K562 (cell line): Measurements from ENCODE around the gene ELF3. TPM values are rescaled to one million over a fixed set of nuclear protein-coding genes. Genes with fewer than 3 reads are reported as not detected.

Experiments used
- DACH1 ChIP-seq: fragments of 450-650 bp; IDR thresholded peaks from 2 replicates; pipeline ENCODE4 v1.6.1; 2018; ENCODE audit not compliant: partially characterized antibody
- ETV6 ChIP-seq, 3 experiments: fragments of 150-350 bp in 1 of 3; sonication (generic) in 1 of 3; formaldehyde crosslinking in 1 of 3; IDR thresholded peaks; 2 replicates each; pipeline versions ENCODE4 v1.6.1 to v1.8.0; 2014 to 2022; ENCODE audit warnings: borderline replicate concordance in 2 of 3, low read depth in 2 of 3, antibody characterized with exemption in 1 of 3, low read length in 1 of 3, mild to moderate bottlenecking in 1 of 3, missing genetic modification reagents in 1 of 3
- FOXJ3 ChIP-seq: sonication (generic); formaldehyde crosslinking; IDR thresholded peaks from 2 replicates; pipeline ENCODE4 v1.4.0; 2020; ENCODE audit warnings: mild to moderate bottlenecking, missing genetic modification reagents
- FOXP1 ChIP-seq: sonication (generic); formaldehyde crosslinking; IDR thresholded peaks from 2 replicates; pipeline ENCODE4 v1.8.0; 2022; ENCODE audit warnings: mild to moderate bottlenecking, missing genetic modification reagents
- FUS ChIP-seq: fragments of 200-400 bp; formaldehyde crosslinking; optimal IDR thresholded peaks from 2 replicates; pipeline ENCODE3; 2017; ENCODE audit warnings: low read depth, low read length
- KDM1A ChIP-seq, 2 experiments: fragments of 450-650 bp; IDR thresholded peaks; 2 replicates each; pipeline ENCODE4 v1.6.1; 2016; ENCODE audit warnings: mild to moderate bottlenecking in 2 of 2
- MAFK ChIP-seq: IDR thresholded peaks from 2 replicates; pipeline ENCODE4 v1.6.1; 2011; ENCODE audit warnings: low read length, improper control_type of control experiment
- NKRF ChIP-seq: fragments of 450-650 bp; IDR thresholded peaks from 2 replicates; pipeline ENCODE4 v1.6.1; 2016; ENCODE audit warnings: borderline replicate concordance
- PBX2 ChIP-seq, 2 experiments: IDR thresholded peaks in 1 of 2; conservative IDR thresholded peaks in 1 of 2; 2 replicates each; pipeline ENCODE4 v1.6.1; 2016; ENCODE audit warnings: low read depth in 2 of 2, mild to moderate bottlenecking in 1 of 2, missing compliant biosample characterization in 1 of 2, missing genetic modification characterization in 1 of 2, moderate library complexity in 1 of 2
- RNF219 ChIP-seq: fragments of 250-450 bp; sonication (Bioruptor Pico); IDR thresholded peaks from 2 replicates; pipeline ENCODE4 v1.5.0; 2022; ENCODE audit warnings: mild to moderate bottlenecking
- TCF3 ChIP-seq: sonication (generic); formaldehyde crosslinking; IDR thresholded peaks from 2 replicates; pipeline ENCODE4 v1.4.0; 2020; ENCODE audit warnings: mild to moderate bottlenecking, missing genetic modification reagents
- TEAD4 ChIP-seq, 2 experiments: sonication (generic) in 1 of 2; formaldehyde crosslinking in 1 of 2; IDR thresholded peaks; 2 replicates each; pipeline versions ENCODE4 v1.6.1 to v1.8.0; 2012 to 2022; ENCODE audit warnings: borderline replicate concordance in 1 of 2, inconsistent platforms in 1 of 2, low read length in 1 of 2, mild to moderate bottlenecking in 1 of 2, missing genetic modification reagents in 1 of 2
- ZBTB2 ChIP-seq: fragments of 450-650 bp; IDR thresholded peaks from 2 replicates; pipeline ENCODE4 v1.6.1; 2016; ENCODE audit warnings: antibody characterized with exemption
- ZC3H8 ChIP-seq: fragments of 450-650 bp; IDR thresholded peaks from 2 replicates; pipeline ENCODE4 v1.6.1; 2017
- ZNF140 ChIP-seq: fragments of 250-450 bp; sonication (Bioruptor Pico); IDR thresholded peaks from 2 replicates; pipeline ENCODE4 v1.8.0; 2021; ENCODE audit warnings: moderate library complexity, mild to moderate bottlenecking, inconsistent platforms
- ZNF217 ChIP-seq: sonication (generic); formaldehyde crosslinking; IDR thresholded peaks from 2 replicates; pipeline ENCODE4 v1.8.0; 2022; ENCODE audit warnings: mild to moderate bottlenecking, missing genetic modification reagents
- ZNF263 ChIP-seq: sonication (generic); formaldehyde crosslinking; IDR thresholded peaks from 2 replicates; pipeline ENCODE4 v1.8.0; 2022; ENCODE audit warnings: mild to moderate bottlenecking, missing genetic modification reagents, borderline replicate concordance
- ZNF57 ChIP-seq: fragments of 450-650 bp; formaldehyde crosslinking; IDR thresholded peaks from 2 replicates; pipeline ENCODE4 v1.4.0; 2020; ENCODE audit warnings: mild to moderate bottlenecking, moderate library complexity
- polyA plus RNA-seq, 8 experiments: library from polyadenylated mRNA; depleted of rRNA in 4 of 8; stranded (reverse) in 5 of 8; unstranded in 3 of 8; fragments of >200 nt; fragmentation: Nextera tagmentation in 2 of 8; fragmentation: Illumina TruSeq in 1 of 8; extraction: Ambion mirVana in 2 of 8; extraction: Trizol in 1 of 8; gene quantifications; 2 replicates each; pipeline versions ENCODE4 v1.2.1 to v1.2.3, GENCODE V29; 2011 to 2014; ENCODE audit warnings: inconsistent platforms in 1 of 8, missing spikeins in 1 of 8
- total RNA-seq, 7 experiments: library from RNA; depleted of rRNA in 6 of 7; stranded (reverse); fragments of >200 nt in 6 of 7; fragmentation: Illumina TruSeq in 2 of 7; extraction: Trizol in 2 of 7; gene quantifications; 2 replicates each; pipeline versions ENCODE4 v1.2.1 to v1.2.3, GENCODE V29; 2011 to 2021; ENCODE audit warnings: low replicate concordance in 1 of 7

The ELF3 gene
- total and polyA plus RNA-seq, 9 of the 15 experiments (the other 6 are each of a cell fraction or from before 2014, with no cell fraction given), result 0.03 to 1.2 (median 0.07) TPM; not detected in 4

- TF ChIP-seq PBX2 (CRISPR knock-in tag; IDR thresholded peaks at IDR 0.05; ENCODE audit: low read depth) (no peak), PBX2 (tag; conservative IDR thresholded peaks at IDR 0.05; ENCODE audit: low read depth) (no peak), MAFK (no peak), FOXJ3 (CRISPR knock-in tag) (no peak), FOXP1 (CRISPR knock-in tag) (peak; percentile 95), RNF219 (CRISPR knock-in tag) (no peak), ZNF217 (CRISPR knock-in tag) (no peak), TEAD4 (IDR thresholded peaks at IDR 0.05; ENCODE audit: low read length) (peak; percentile 10; the same call in 1 of the 2 replicates), TEAD4 (CRISPR knock-in tag; IDR thresholded peaks at IDR 0.05; ENCODE audit: borderline replicate concordance) (no peak; the same call in 1 of the 2 replicates), KDM1A (IDR thresholded peaks at IDR 0.05) (no peak), NKRF (peak; percentile 83), ZNF263 (CRISPR knock-in tag) (peak; percentile 100), ZBTB2 (no peak; the same call in 1 of the 2 replicates), ETV6 (IDR thresholded peaks at IDR 0.05; ENCODE audit: borderline replicate concordance in 1 of 2, low read depth in 2 of 2, low read length in 1 of 2) (peak; percentile 74 to 89; a peak in 3 of 4 replicates), ETV6 (CRISPR knock-in tag; IDR thresholded peaks at IDR 0.05; ENCODE audit: borderline replicate concordance) (peak; percentile 67; the same call in 1 of the 2 replicates), FUS (peak; percentile 84), ZNF140 (CRISPR knock-in tag) (no peak), DACH1 (no peak), ZNF57 (no peak), ZC3H8 (no peak; the same call in 1 of the 2 replicates), TCF3 (CRISPR knock-in tag) (no peak; the same call in 1 of the 2 replicates)
Observed at GRCh38 chr1:201982623-201983379, 27.6 kb upstream of the ELF3 start, which contains the start of gene RNPEP (continued).
